Effector memory CD8-positive, alpha-beta T cell (primary cell): ENCODE data around the gene WDR70.

Experiments used
- ATAC-seq: fragments of 150-1000 bp; cut with Tn5 transposase; replicated peaks from 2 replicates; pipeline ENCODE4 v1.10.0; 2021; ENCODE audit warnings: mild to moderate bottlenecking, moderate library complexity
- DNase-seq, 3 experiments: peaks; one replicate each; pipeline ENCODE4 v3.0.0; 2021
- H3K27ac Mint-ChIP-seq, 2 donors: one replicate each; pipeline ENCODE4 v1.8.0; 2022; ENCODE audit warnings: mild to moderate bottlenecking in 2 of 2, mixed read lengths in 2 of 2, moderate library complexity in 2 of 2
- H3K27me3 Mint-ChIP-seq, 2 donors: one replicate each; pipeline ENCODE4 v1.8.0; 2022; ENCODE audit warnings: mixed read lengths in 2 of 2
- H3K36me3 Mint-ChIP-seq: one replicate; pipeline ENCODE4 v1.8.0; 2022; ENCODE audit warnings: mild to moderate bottlenecking, moderate library complexity, mixed read lengths; ENCODE audit not compliant: insufficient read depth
- H3K4me1 Mint-ChIP-seq, 2 donors: one replicate each; pipeline ENCODE4 v1.8.0; 2022; ENCODE audit warnings: low read depth in 2 of 2, mixed read lengths in 2 of 2
- H3K4me3 Mint-ChIP-seq, 2 donors: one replicate each; pipeline ENCODE4 v1.8.0; 2022; ENCODE audit warnings: mild to moderate bottlenecking in 2 of 2, mixed read lengths in 2 of 2, moderate library complexity in 2 of 2
- H3K9me3 Mint-ChIP-seq, 2 donors: one replicate each; pipeline ENCODE4 v1.8.0; 2022; ENCODE audit warnings: mixed read lengths in 2 of 2

The WDR70 gene

DNA sequence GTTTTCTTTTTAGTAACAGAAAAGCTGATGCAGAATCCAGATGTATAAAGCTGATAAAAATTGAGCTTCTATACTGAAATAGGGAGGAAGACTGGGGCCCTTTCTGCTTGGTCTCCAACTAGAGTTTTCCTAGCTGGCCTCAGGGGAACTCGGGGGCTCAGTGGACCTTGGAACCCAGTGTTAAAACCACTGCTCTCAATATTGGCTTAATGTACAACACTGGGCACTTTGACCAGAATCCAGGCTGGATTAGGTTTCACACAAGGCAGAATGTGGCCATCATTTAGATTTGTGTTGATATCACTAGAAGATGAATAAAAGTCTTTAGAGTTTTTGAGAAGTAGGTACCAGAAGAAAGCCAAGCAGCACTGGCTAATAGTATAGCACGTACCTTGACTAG is 346.1 kb downstream of the WDR70 start:
- Mint-ChIP-seq H3K27ac (no peak overlapping the region), H3K4me1 (peaks cover 12 to 14% of the 10 kb centered on the region in 2 donors), H3K27me3 (no peaks in the 10 kb centered on the region), H3K4me3 (no peak overlapping the region), H3K36me3 (peaks cover 32% of the 10 kb centered on the region), H3K9me3 (no peaks in the 10 kb centered on the region)
- DNase-seq = no peak
- no peak for ATAC-seq

DNA sequence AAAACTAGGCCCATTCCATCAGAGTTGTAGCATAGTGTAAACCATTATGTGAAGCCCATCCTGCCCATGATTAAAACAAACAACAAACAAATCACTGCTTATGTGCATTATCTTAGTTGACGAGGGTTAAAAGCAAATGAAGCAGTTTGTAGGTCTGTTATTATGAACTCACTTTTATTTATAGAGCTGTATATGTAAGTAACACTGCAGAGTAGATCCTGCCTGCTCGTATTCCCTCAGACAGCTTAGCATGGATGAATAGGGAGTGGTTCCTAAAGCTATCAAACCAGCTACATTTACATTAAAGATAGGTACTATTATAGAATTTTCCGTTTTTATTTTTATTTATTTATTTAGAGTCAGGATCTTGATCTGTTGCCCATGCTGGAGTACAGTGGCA is 348.1 kb downstream of the WDR70 start:
- no peaks in the 10 kb centered on the region for H3K9me3 Mint-ChIP-seq
- H3K4me3 Mint-ChIP-seq = no peak overlapping the region
- no peaks in the 10 kb centered on the region for H3K27me3 Mint-ChIP-seq
- H3K27ac Mint-ChIP-seq = no peak overlapping the region
- no peak for ATAC-seq
- no peak for DNase-seq
- H3K36me3 Mint-ChIP-seq = peaks cover 32% of the 10 kb centered on the region
- H3K4me1 Mint-ChIP-seq = peaks cover 5 to 8% of the 10 kb centered on the region in 2 donors

DNA sequence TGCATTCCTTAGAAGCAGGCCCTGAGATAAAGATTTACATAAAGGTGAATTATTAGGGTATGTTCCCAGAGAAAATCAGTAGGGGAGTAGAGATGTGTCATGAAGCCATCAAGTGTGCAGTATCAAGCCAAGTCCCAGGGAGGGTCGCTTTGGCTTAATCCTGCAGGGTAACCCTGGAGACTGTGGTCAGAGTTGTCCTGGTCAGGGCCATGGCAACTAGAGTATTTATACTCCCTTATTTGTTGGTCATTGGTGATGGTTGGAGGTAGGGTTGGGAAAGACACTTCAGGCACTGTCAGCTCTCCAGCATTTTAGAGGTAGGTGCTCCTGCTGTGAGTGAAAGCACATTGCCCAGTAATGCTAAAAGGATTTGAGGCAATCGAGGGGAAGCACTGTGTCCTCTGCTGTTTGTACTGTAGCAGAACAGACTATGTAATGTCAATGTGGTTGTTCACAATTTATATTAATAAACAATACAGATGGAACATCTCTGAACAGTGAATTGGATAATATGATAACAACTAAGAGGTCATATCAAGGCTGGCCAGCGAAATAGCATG is 351.9 kb downstream of the WDR70 start:
- ATAC-seq = no peak

DNA sequence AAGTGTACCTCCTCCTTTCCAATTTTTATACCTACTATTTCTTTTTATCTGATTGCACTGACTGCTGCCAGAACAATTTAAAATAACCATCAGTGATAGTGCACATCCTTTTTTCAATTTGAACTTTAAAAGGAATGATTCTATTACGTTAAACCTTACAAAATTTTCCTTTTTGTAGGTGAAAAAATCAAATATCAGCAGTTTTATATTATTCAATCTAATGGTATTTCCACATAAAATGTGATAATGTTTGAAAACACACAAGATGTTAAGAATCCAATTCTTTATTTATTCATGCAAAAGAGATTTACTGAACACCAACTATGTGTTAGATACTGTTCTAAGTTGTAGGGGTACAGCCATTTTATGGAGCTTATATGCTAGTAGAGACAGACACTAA is 355.0 kb downstream of the WDR70 start:
- DNase-seq = no peak
- no peak for ATAC-seq
- Mint-ChIP-seq H3K9me3 (no peaks in the 10 kb centered on the region), H3K27me3 (no peaks in the 10 kb centered on the region), H3K36me3 (peaks cover 9% of the 10 kb centered on the region), H3K4me1 (peaks cover 9 to 12% of the 10 kb centered on the region in 2 donors), H3K27ac (no peak overlapping the region), H3K4me3 (no peak overlapping the region)

More for the DNA sequence above, 351.9 kb downstream of the WDR70 start:
- no peaks in the 10 kb centered on the region for H3K9me3 Mint-ChIP-seq
- H3K27ac Mint-ChIP-seq = no peak overlapping the region
- peaks cover 32% of the 10 kb centered on the region for H3K36me3 Mint-ChIP-seq
- H3K4me1 Mint-ChIP-seq = no peaks in the 10 kb centered on the region
- H3K4me3 Mint-ChIP-seq = no peak overlapping the region
- H3K27me3 Mint-ChIP-seq = no peaks in the 10 kb centered on the region
- no peak for DNase-seq

DNA sequence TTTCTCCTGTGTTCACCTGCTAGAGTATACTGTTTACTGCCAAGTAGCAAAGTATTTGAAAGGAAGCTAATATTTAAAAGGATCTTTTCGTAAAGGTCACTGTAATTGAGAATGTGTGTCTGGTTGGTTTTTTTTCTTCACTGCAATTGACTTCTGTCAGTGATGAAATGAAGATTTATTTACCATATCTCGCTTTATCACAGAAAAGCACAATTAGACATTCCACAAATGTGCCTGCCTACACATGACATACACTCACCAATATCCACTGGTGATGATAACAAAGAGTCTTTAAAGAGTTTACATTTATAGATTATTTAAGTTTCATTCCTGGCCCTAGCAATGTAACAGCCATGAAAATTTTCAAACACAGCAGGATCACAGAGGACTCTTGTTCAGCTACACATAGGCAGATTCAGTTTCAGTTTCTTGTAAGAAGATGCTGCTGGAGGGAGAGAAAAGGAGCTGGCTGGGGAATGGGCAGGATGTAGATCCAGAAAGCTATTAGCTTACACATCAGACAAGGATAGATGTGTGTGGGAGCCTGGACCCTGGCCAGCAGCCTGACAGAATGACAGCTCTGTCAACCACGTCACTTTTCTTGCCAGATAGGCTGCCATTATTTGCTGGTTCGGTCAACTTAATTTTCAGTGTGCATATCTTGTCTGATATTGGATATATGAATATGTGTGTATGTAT is 356.7 kb downstream of the WDR70 start:
- ATAC-seq (no peak), DNase-seq (no peak)
- no peak overlapping the region for H3K27ac Mint-ChIP-seq
- no peaks in the 10 kb centered on the region for H3K27me3 Mint-ChIP-seq
- H3K4me1 Mint-ChIP-seq = peaks cover 9 to 12% of the 10 kb centered on the region in 2 donors
- H3K4me3 Mint-ChIP-seq = no peak overlapping the region
- H3K36me3 Mint-ChIP-seq = no peaks in the 10 kb centered on the region
- no peaks in the 10 kb centered on the region for H3K9me3 Mint-ChIP-seq

DNA sequence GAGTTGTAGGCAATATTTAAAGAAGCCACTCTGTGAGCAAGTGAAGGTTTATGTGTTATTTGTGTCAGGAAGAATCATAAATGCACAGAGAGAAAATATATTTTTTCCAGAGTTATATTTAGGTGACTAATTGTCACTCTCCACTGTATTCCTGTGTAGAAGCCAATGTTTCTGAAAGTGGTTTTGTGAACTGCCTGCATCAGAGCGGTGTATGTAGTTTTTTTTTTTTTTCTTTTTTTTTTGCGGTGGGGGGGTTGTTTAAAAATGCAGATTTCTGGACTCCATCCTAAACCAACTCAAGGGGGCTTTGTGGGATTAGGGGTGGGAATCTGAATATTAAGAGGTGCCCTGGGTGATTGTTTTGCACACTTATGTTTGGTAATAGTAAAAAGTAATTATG is 357.3 kb downstream of the WDR70 start:
- H3K36me3 Mint-ChIP-seq = no peaks in the 10 kb centered on the region
- no peak overlapping the region for H3K27ac Mint-ChIP-seq
- H3K27me3 Mint-ChIP-seq = no peaks in the 10 kb centered on the region
- peaks cover 9 to 12% of the 10 kb centered on the region in 2 donors for H3K4me1 Mint-ChIP-seq
- no peaks in the 10 kb centered on the region for H3K9me3 Mint-ChIP-seq
- ATAC-seq (no peak), DNase-seq (no peak)
- H3K4me3 Mint-ChIP-seq = no peak overlapping the region

DNA sequence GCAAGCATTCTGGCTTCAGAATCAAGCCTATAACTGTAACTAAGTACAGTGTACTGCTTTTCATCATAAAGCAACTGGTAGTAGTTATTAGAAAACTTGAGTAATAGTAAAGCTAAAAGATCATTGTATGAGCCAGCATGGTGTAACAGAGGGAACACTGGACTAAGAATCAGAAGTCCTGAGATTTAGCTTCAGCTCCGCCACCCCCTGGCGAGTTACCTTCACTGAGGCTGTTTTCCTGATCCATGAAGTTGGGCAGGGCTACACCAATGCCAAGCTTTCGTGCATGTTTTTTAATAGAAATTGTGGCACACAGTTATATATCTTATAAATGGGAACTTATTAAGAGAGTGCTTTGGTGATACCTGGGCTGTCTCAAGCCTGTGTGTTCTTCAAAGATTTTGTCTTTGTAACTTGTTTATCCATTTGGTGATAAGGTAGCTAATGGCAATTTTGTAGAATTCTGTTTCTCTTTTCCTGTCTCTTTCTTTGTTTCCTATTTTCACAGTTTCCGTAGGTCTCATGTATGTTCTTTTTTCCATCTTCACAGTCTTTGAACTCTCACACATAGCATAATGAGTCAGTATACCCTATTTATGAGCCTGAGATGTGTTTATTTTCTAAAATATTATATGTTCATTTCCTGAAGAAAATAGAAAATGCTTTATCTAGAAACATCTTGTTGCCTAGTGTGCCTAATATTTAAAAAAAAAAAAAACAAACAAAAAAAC is 358.4 kb downstream of the WDR70 start:
- no peaks in the 10 kb centered on the region for H3K36me3 Mint-ChIP-seq
- ATAC-seq = no peak
- H3K4me1 Mint-ChIP-seq = peaks cover 9 to 12% of the 10 kb centered on the region in 2 donors
- H3K27ac Mint-ChIP-seq = peak overlapping the region in 1 of 2 donors; percentile 2
- DNase-seq = no peak
- no peak overlapping the region for H3K4me3 Mint-ChIP-seq
- no peaks in the 10 kb centered on the region for H3K27me3 Mint-ChIP-seq
- H3K9me3 Mint-ChIP-seq = no peaks in the 10 kb centered on the region

DNA sequence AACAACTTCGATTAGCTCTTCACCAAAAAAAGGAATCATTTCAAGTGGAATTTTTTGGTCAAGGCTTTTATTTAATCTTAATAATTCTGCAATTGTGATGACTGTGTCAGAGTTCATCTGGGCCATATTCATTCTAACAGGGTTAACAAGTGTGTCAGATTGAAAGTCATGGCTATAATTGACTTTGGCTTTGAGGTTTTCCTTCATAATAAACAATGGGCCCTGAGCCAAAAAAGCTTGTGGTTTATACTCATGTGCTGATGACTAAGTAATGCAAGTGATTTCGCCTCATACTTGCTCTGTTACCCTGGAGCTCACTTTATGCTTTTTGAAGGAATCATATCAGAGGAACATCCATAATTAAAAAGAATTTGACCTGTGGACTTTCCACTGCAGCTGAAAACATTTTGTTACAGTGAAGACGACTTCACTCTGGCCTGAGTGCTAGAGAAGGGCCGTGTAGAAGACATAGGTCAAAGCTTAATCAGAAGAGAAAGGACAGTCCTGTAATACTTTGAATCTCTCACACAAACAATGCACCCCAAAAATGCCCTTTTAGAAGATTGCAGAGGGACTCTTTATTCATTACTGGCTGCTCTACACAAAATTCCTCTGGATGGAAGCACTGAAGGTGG is 359.1 kb downstream of the WDR70 start:
- Mint-ChIP-seq H3K9me3 (no peaks in the 10 kb centered on the region), H3K27ac (peak overlapping the region in 1 of 2 donors; percentile 2), H3K36me3 (no peaks in the 10 kb centered on the region), H3K4me3 (peak overlapping the region in 1 of 2 donors; percentile 10), H3K27me3 (no peaks in the 10 kb centered on the region), H3K4me1 (peaks cover 9 to 12% of the 10 kb centered on the region in 2 donors)
- peak; percentile 92 for ATAC-seq
- peak; percentile 24 to 46 (median 33) for DNase-seq

DNA sequence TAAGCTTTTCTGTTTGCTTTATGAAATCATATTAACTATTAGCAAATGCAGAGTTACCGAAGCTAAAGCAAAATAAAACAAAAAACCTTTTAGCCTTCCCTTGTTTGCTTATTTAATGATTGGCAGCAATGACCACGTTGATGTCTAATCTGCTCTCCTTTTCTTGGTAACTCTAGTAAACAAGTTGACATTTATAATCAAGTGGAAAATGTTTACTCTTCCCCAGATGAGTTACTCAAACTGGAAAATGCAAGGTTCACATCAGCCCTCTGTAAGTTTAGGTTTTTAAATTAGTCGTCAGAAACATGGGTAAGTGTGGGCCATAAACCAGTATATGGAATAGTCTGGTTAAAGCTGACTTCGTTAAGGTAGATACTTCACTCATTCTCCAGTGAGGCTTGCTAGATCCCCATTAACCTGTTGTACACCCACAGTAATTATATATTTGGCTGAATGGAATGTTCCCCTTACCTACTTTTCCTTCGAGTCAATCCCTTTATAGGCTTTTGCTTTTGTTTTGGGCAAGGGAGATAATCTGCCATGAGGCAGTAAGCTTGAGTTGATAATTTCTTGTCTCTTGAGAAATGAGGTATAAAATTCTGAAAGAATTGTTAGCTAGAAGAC is 359.9 kb downstream of the WDR70 start:
- DNase-seq (no peak), ATAC-seq (no peak)
- no peak overlapping the region for H3K27ac Mint-ChIP-seq
- no peaks in the 10 kb centered on the region for H3K27me3 Mint-ChIP-seq
- H3K4me3 Mint-ChIP-seq = no peak overlapping the region
- peaks cover 9 to 12% of the 10 kb centered on the region in 2 donors for H3K4me1 Mint-ChIP-seq
- peaks cover 0 to 3% of the 10 kb centered on the region in 2 donors for H3K9me3 Mint-ChIP-seq
- H3K36me3 Mint-ChIP-seq = no peaks in the 10 kb centered on the region

DNA sequence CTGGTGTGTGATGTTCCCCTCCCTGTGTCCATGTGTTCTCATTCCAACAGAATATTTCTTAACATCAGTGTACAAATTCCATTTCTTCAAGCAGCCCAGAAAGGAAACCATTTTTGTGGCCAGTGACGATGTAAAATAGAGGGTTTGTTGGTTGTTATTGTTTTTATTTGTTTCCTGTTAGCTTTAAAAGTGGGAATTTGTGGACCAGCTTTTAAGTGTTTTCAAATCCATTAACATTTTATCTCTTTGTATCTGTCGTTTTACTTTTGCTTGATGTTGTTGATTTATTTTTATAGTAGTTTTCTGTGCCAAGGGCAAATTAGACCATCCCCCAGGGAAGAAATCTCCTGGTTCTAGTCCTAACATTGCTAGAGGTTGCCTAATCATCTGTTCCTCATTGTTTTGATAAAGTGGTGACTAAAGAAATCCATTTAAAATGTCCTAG is 360.7 kb downstream of the WDR70 start:
- ATAC-seq (no peak), DNase-seq (no peak)
- Mint-ChIP-seq H3K36me3 (no peaks in the 10 kb centered on the region), H3K4me1 (peaks cover 9 to 12% of the 10 kb centered on the region in 2 donors), H3K27me3 (no peaks in the 10 kb centered on the region), H3K9me3 (peaks cover 0 to 12% of the 10 kb centered on the region in 2 donors), H3K27ac (no peak overlapping the region), H3K4me3 (no peak overlapping the region)

DNA sequence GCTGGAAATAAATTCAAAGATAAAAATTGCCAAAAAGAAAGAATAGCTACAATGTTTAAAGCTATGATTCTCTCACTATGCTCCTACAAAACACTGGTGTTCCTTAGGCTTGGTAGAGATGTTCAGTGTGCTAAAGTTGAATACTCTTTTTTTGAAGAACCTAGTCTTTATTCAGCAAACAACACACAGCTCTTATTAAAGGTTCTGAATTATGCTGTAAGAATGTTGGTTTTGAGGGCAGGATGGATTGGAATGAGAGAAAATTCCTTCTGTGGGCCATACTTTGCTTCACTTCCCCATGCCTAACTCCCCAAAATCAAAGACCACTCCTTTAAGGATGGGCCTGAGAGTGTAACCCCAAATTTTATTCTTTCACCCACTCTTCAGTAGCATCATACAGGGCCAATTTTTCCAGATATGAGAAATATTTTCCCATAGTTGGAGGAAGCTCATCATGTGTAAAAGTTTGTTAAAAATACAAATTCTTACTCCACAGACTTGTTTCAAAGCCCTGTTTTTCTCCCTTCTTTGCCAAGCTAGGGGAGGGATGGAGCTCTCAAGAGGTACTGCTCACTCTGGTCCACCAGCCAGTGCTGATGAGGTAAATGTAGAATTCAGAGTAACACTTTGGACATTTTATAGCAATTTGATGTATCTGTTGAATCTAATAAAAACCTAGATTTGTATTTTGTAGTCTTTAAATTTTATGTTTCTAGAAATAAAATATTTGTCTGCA is 361.4 kb downstream of the WDR70 start:
- no peak for ATAC-seq
- DNase-seq = no peak
- no peaks in the 10 kb centered on the region for H3K36me3 Mint-ChIP-seq
- H3K4me3 Mint-ChIP-seq = no peak overlapping the region
- peaks cover 0 to 18% of the 10 kb centered on the region in 2 donors for H3K9me3 Mint-ChIP-seq
- no peak overlapping the region for H3K27ac Mint-ChIP-seq
- peaks cover 9 to 12% of the 10 kb centered on the region in 2 donors for H3K4me1 Mint-ChIP-seq
- H3K27me3 Mint-ChIP-seq = no peaks in the 10 kb centered on the region

DNA sequence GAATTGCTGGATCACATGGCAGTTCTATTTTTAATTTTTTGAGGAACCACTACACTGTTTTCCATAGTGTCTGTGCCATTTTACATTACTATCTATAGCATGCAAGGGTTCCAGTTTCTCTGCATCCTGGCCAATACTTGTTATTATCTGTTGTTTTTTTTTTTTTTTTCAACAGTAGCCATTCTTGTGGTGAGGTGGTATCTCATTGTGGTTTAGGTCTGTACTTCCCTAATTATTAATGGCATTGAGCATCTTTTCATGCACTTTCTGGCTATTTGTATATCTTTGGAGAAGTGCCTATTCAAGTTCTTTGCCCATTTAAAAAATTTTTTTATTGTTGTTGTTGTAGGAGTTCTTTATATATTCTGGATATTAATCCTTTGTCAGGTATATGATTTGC is 363.0 kb downstream of the WDR70 start:
- H3K36me3 Mint-ChIP-seq = no peaks in the 10 kb centered on the region
- H3K27me3 Mint-ChIP-seq = no peaks in the 10 kb centered on the region
- no peak overlapping the region for H3K4me3 Mint-ChIP-seq
- ATAC-seq (no peak), DNase-seq (no peak)
- H3K4me1 Mint-ChIP-seq = peaks cover 9 to 12% of the 10 kb centered on the region in 2 donors
- peaks cover 4 to 33% of the 10 kb centered on the region in 2 donors for H3K9me3 Mint-ChIP-seq
- no peak overlapping the region for H3K27ac Mint-ChIP-seq

DNA sequence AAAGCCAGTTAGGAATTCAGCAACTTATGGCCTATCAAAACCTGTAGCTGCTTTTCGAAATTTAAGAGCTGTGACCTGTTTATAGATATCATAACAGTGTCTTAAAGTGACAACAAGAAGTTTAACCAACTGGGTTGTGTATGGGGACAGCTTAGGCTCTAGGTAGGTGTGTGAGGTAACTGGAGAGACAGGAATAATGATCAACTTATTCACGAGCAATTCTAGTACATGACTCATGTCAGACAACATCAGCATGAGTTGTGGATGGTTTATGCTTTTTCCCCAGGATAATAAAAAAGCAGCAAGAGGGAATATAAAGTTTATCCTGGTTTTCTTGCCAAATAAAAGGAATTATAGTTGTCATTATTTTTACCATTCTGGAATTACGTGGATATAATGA is 372.1 kb downstream of the WDR70 start:
- Mint-ChIP-seq H3K27ac (no peak overlapping the region), H3K27me3 (no peaks in the 10 kb centered on the region), H3K4me3 (no peak overlapping the region), H3K4me1 (no peaks in the 10 kb centered on the region), H3K36me3 (peaks cover 9% of the 10 kb centered on the region), H3K9me3 (peaks cover under 1 to 9% of the 10 kb centered on the region in 2 donors)
- no peak for ATAC-seq
- no peak for DNase-seq
